ENCODE measurements around the gene CATSPER3. TPM values are rescaled to one million over a fixed set of nuclear protein-coding genes. Genes with fewer than 3 reads are reported as not detected.

The CATSPER3 gene
- total RNA-seq, 4 donors from 2014 or later, result 0.23 to 0.59 TPM; not detected in 2

DNA sequence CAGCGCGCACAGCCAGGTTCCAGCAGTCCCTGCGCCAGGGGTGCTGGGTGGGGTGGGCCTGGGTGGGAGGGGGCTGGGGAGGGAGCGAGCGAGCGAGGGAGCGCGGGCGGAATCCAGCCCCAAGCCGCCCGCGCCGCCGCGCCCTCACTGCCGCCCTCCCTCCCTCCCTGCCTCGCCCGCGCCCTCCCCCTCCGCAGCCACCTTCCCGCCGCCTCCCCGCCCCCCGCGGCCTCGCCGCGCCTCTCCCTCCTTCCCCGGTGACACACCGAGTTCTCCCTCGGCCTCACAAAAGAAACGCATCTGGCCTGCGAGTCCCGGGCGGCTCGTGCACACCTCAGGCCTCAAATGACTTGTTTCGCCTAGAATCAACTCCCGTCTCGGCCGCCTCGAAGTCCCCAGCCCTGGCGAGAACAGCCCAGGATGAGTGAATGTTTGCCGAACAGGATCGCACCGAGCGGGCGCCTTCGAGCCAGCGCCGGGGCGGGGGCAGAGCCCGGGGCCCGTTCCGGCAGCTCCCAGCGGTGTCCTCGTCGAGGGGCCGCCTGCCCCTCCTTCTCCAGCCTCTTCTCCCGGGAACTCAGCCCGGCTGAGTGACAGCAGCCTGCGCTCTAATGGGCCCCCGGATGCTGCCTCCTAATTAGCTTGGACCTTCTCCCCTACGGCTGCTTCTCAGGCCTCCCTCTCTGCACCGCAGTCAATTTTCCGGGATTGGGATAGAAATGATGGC is 66.7 kb downstream of the CATSPER3 start:
- intact Hi-C loops (cut with DNase I; ENCODE audit: low total_unique reads), result no loop called here

DNA sequence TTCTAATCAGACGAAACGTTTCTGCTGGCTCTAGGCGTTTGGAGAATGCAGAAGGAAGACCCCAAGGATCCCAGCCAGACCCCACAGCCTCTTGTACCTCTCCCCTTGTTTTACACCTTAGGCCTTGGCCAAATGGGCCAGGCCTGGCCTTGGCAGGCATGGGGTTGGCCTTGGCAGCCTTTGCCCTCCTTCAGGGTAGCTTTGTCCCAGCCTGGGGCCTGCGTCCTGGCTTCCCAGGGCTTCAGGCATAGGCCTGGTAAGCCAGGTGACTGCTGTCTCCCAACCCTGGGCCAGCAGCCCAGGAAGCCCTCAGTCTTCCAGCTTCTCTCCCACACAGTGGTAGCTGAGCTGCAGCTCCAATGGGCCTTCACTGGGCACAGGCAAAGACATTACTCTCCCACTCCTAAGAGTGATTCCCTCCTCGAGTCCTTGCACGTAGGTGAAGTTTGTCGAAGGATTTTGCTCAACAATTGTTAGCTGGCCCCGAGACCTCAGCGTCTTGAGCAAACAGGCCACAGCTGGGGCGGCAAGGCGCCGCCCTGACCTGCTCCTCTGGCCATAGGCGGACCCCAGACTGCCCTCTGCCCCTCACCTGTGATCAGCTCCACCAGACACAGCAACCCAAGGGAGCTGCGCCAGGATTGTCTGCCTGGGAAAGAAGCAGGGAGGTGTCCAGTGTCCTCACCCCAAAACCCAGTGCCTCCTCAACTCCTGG is 67.4 kb downstream of the CATSPER3 start:
- 81 to 86% methylated on average over 14 of the region's 14 CpGs for WGBS, 2 donors
- H3K4me3 ChIP-seq (ENCODE audit: low read depth, poor library complexity, severe bottlenecking), result no peak overlapping the region

More for the DNA sequence above, 66.7 kb downstream of the CATSPER3 start:
- H3K4me3 ChIP-seq (ENCODE audit: low read depth, poor library complexity, severe bottlenecking), result no peak overlapping the region
- no peak for DNase-seq (ENCODE audit: low spot score in 2 of 2)
- 6 to 13% methylated on average over 22 to 42 of the region's 65 CpGs for WGBS, 2 donors
- TF ChIP-seq, protein P1, sequence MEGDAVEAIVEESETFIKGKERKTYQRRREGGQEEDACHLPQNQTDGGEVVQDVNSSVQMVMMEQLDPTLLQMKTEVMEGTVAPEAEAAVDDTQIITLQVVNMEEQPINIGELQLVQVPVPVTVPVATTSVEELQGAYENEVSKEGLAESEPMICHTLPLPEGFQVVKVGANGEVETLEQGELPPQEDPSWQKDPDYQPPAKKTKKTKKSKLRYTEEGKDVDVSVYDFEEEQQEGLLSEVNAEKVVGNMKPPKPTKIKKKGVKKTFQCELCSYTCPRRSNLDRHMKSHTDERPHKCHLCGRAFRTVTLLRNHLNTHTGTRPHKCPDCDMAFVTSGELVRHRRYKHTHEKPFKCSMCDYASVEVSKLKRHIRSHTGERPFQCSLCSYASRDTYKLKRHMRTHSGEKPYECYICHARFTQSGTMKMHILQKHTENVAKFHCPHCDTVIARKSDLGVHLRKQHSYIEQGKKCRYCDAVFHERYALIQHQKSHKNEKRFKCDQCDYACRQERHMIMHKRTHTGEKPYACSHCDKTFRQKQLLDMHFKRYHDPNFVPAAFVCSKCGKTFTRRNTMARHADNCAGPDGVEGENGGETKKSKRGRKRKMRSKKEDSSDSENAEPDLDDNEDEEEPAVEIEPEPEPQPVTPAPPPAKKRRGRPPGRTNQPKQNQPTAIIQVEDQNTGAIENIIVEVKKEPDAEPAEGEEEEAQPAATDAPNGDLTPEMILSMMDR (IDR thresholded peaks at IDR 0.05), result no peak
- no peak for TF ChIP-seq POLR2A (IDR thresholded peaks at IDR 0.05)

DNA sequence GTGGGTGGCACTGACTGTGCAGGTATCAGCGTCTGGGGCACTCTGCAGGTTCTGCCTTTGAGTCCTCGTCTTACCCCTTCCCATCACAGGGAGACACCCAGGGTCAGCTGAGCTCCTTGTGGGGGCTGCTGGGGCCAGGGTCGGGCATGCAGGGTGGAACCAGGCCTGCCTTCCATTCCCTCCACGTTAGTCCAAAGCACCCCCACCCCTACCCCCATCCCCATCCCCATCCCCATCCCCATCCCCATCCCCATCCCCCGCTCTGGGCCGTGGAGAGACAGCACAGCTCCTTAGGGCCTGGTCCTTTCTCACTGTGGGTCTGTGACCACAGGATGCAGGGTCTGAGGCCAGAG is 67.9 kb downstream of the CATSPER3 start:
- intact Hi-C loops (cut with DNase I; ENCODE audit: low total_unique reads), result no loop called here

More for the DNA sequence above, 67.4 kb downstream of the CATSPER3 start:
- no peak for TF ChIP-seq POLR2A (IDR thresholded peaks at IDR 0.05)
- TF ChIP-seq, protein P1 (IDR thresholded peaks at IDR 0.05), result no peak
- intact Hi-C loops (cut with DNase I; ENCODE audit: low total_unique reads), result no loop called here
- no peak for DNase-seq (ENCODE audit: low spot score in 2 of 2)

DNA sequence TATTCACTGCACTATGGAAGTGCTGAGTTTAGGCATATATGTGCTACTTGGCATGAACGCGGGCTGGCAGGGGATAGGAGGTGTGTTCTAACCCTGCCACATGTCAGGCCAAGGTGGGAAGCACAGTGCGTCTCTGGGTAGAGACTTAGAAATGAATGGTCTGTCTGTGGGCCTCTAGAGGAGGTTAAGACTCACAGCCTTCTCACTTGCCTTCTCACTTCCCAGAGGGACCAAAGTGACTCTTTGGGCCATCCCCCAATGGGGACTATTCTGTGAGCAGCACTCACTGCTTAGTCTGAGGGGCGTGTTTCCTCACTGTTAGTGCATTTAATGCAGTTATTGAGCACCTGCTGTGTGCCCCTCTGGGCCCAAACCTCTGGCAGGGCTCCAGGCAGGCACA is 68.7 kb downstream of the CATSPER3 start:
- intact Hi-C loops (cut with DNase I; ENCODE audit: low total_unique reads), result no loop called here
- H3K4me3 ChIP-seq (ENCODE audit: low read depth, poor library complexity, severe bottlenecking), result no peak overlapping the region
- no peak for DNase-seq (ENCODE audit: low spot score in 2 of 2)

More for the DNA sequence above, 67.9 kb downstream of the CATSPER3 start:
- TF ChIP-seq POLR2A (IDR thresholded peaks at IDR 0.05), result no peak
- TF ChIP-seq, protein P1 (IDR thresholded peaks at IDR 0.05), result no peak
- DNase-seq (ENCODE audit: low spot score in 2 of 2), result no peak
- no peak overlapping the region for H3K4me3 ChIP-seq (ENCODE audit: low read depth, poor library complexity, severe bottlenecking)
- 69 to 81% methylated on average over 4 to 6 of the region's 6 CpGs for WGBS, 2 donors

DNA sequence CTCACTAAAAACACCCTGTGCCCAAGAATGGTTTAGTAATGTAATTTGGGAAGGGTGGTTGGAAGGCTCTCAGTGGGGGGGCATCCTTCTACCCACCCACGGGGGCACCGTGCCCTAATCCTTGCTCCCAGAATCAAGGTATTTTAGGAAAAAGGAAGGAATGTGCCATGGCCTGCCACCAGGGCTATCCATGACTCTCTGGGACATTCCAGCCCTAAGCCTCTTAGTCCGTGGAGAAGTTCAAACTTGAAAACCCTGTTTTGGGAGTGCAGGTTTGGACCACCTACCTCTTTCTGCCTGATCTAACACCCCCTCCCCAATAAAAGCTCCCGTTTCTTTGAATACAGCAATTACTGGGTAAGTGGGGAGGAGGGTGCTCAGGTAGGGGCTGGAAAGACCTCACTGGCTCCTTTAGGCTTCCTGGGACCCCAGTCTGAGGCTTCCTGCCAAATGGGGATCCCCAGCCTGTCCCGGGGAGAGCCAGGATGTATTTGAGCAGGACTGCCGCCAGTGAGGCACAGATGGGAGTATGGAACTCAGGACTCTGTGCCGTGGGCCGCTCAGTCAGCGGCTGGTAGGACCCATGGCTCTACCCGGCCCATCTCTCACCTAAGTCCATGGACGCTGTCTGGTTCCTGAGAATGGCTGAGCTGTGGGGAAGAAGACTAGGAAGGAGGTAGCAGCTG is 70.0 kb downstream of the CATSPER3 start:
- no peak for DNase-seq (ENCODE audit: low spot score in 2 of 2)
- no peak for TF ChIP-seq POLR2A (IDR thresholded peaks at IDR 0.05)
- TF ChIP-seq, protein P1 (IDR thresholded peaks at IDR 0.05), result no peak
- intact Hi-C loops (cut with DNase I; ENCODE audit: low total_unique reads), result no loop called here
- no peak overlapping the region for H3K4me3 ChIP-seq (ENCODE audit: low read depth, poor library complexity, severe bottlenecking)
- 54 to 66% methylated on average over 10 to 11 of the region's 11 CpGs for WGBS, 2 donors

More for the DNA sequence above, 68.7 kb downstream of the CATSPER3 start:
- 70 to 89% methylated on average over 4 of the region's 4 CpGs for WGBS, 2 donors
- TF ChIP-seq POLR2A (IDR thresholded peaks at IDR 0.05), result no peak
- TF ChIP-seq, protein P1 (IDR thresholded peaks at IDR 0.05), result no peak
